GM04503 (cell line): ENCODE results near the gene SLC35D2.
"Not testable (repeated sequence)": the region's sequence is repeated elsewhere in the genome, so short reads cannot be mapped to it uniquely, and the experiment has no call there.

Experiments
- DNase-seq: peaks from one replicate; pipeline ENCODE4 v3.0.0-alpha.2; 2012; ENCODE audit warnings: low read depth

The SLC35D2 gene

GRCh38 chr9:96309850-96310249 lies 73.7 kb downstream of the SLC35D2 start:
- no peak for DNase-seq

DNA sequence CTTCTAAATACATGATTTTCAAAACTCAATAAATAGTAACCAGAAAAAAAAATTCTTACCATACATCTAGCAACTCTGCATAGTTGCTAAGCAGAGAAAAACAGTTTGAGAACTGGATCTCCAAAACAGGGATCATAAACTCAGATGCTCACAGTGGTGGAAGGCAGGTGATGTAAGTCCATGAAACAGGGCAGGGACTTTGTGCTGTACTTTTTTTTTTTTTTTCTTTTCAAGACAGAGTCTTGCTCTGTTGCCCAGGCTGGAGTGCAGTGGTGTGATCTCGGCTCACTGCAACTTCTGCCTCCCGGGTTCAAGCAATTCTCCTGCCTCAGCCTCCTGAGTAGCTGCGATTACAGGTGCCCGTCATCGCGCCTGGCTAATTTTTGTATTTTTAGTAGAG lies 76.6 kb downstream of the SLC35D2 start:
- not testable (repeated sequence) for DNase-seq

DNA sequence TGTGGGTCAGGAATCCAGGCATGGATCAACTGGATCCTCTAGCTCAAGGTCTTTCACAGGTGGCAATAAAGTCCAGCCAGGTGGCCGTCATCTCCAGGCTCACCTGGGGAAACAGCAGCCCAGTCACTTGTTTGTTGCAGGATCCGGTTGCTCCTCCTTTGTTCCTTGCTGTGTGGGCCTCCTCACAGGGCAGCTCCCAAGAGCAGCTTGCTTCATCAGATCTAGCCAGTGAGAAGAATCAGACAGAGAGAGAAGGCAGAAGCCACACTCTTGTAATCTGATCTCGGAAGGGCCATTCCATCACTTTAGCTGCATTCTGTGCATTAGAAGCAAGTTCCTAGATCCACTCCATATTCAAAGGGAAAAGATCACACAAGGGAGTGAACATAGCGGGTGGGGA lies 78.3 kb downstream of the SLC35D2 start:
- DNase-seq, result no peak

DNA sequence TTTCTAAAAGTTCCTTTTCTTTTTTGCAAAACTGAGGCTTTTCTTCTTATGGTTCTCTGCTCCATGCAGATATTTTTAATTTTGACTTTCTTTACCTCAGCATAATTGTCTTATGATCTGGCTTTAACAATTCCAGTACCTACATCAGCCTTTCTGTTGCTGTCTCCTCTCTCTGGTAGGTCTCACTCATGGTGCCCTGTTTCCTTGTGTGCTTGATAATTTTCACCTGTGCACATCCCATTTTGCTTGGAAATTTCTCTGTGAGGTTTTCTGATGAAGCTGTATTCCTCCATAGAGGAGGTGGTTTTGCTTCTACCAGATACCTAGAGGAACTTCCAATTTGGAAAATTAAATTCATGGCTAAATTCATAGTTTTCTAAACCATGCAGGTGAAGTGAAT lies 79.3 kb downstream of the SLC35D2 start:
- no peak for DNase-seq

- DNase-seq, result no peak
Measured at GRCh38 chr9:96302021-96302420, 81.5 kb downstream of the SLC35D2 start, which contains the start of gene HSD17B3. Gene HSD17B3 (minus strand): TSS chr9:96302176. CDS start chr9:96302104, 72 bp downstream.

GRCh38 chr9:96299823-96300222 lies 83.7 kb downstream of the SLC35D2 start:
- no peak for DNase-seq

DNA sequence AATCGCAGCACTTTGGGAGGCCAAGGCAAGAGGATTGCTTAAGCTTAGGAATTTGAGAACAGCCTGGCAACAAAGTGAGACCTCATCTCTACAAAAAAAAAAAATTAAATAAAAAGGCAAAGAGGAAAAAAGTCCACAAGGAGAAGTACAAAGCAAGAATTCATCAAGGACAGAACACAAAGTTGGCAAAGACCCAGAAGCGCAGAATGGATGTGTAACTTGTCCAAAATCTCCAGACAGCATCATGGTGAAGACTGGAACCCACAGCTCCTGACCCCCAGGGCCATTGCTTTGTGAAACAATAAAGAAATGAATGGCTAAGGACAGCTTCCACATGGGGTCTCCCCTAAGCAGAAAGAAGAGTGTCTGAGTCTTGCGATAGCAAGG lies 89.4 kb downstream of the SLC35D2 start:
- no peak for DNase-seq

DNA sequence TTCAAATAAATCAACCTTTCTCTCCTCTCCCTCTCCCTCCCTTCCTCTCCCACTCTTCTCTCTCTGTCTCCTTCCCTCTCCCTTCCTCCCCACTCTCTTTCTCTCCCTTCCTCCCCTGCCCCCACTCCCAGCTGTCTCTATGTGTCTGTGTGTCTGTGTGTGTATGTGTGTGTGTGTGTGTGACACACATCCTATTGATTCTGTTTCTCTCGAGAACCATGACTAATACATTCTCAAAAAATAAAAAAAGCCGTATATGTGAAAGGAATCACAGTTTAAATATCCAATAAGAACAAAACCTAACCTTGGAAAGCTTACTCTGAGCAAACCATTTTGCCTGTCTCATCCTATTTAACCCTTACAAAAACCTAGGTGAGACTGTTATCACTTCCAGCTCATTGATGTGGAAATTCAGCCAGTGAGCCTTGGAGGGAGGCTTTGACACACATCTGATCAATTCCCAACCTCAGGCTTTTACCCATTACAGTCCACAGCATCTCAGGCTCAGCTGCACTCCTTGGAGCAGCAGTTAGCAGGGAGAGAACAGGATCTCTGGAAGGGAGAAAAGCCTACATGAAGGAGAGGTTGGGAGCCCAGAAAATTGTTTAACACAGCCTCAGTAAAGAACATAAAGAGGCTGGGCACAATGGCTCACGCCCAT lies 89.9 kb downstream of the SLC35D2 start:
- no peak for DNase-seq

DNA sequence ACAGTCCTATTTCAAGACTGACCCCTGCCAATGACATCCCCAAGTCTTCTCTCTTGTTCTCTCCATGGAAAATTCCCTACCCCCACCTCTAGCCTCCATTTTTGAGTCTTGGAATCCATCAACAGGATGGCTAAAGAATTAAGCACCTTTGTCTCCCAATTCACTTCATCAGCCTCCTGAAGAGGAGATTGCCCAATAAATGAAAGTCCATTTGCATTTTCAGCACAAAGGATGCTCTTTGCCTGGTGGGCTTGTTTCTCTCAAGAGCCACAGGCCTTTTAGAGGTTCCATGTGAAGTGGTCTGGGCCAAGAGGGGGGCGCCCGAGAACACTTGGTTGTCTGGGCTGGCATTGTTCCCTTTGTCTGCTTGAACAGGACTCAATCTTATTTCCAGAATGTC lies 94.1 kb downstream of the SLC35D2 start:
- DNase-seq, result no peak

DNA sequence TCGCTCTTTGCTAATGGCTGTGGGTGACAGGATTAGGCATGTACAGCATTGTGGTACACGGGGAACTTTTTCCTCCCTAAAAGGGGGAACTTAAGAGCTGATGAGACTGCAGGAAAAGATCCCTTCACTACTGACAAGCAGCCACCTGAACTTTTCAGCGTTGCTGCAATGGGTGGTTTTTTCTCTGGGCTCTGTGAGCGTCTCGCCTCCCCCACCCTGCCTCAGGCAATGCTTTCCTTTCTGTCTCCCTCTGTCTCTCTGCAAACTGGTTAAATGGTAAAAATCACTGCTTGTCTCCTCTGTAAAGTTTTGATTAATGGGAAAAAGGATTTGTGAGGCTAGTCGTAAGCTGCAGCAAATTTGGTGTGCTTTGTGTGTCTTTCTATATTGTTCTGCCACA lies 101.9 kb downstream of the SLC35D2 start:
- no peak for DNase-seq

DNA sequence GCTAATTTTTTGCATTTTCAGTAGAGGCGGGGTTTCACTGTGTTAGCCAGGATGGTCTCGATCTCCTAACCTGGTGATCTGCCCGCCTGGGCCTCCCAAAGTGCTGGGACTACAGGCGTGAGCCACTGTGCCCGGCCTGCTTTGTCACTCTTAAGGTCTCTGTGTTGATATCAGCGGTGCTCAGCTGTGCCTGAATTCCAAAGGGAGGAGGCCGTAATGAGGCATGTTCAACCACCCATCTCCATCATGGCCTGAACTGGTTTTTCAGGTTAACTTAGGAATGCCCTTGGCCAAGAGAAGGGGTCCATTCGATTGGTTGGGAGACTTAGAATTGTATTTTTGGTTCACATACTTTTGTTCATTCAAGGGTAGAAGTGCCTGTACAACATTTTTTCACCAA lies 103.6 kb downstream of the SLC35D2 start:
- no peak for DNase-seq

- DNase-seq, result no peak
Measured at GRCh38 chr9:96274939-96275338, 108.6 kb downstream of the SLC35D2 start.
